HEK293T (cell line): ENCODE measurements around the gene FOXJ2.
A peak's percentile ranks its signal among the peaks of the same experiment; 100 is the strongest.

Experiments
- CTCF ChIA-PET: fragments of 350-600 bp; formaldehyde crosslinking; extraction: SDS; loops from one replicate; lab custom pipeline; 2021; ENCODE audit warnings: antibody characterized with exemption, inconsistent platforms; lab: Yijun Ruan, JAX
- POLR2A ChIA-PET: fragments of 350-600 bp; formaldehyde crosslinking; extraction: SDS; loops from one replicate; lab custom pipeline; 2020; ENCODE audit warnings: antibody characterized with exemption, inconsistent platforms; lab: Yijun Ruan, JAX
- DNase-seq: peaks from one replicate; pipeline ENCODE4 v3.0.0; 2012; ENCODE audit warnings: mixed read lengths; ENCODE audit errors: extremely low spot score
- ARNT ChIP-seq: fragments of 450-650 bp; IDR thresholded peaks from 2 replicates; pipeline ENCODE4 v1.6.1; 2017; ENCODE audit warnings: mild to moderate bottlenecking
- BHLHE40 ChIP-seq: fragments of 450-650 bp; IDR thresholded peaks from 2 replicates; pipeline ENCODE4 v1.6.1; 2016; ENCODE audit warnings: mild to moderate bottlenecking, moderate library complexity, borderline replicate concordance
- CTBP1 ChIP-seq: fragments of 450-650 bp; IDR thresholded peaks from 2 replicates; pipeline ENCODE4 v1.6.1; 2016; ENCODE audit warnings: borderline replicate concordance
- ELF4 ChIP-seq: fragments of 450-650 bp; IDR thresholded peaks from 2 replicates; pipeline ENCODE4 v1.6.1; 2017; ENCODE audit warnings: antibody characterized with exemption
- FOXA1 ChIP-seq: fragments of 450-650 bp; IDR thresholded peaks from 2 replicates; pipeline ENCODE4 v1.6.1; 2016; ENCODE audit warnings: mild to moderate bottlenecking
- FOXK2 ChIP-seq: fragments of 450-650 bp; IDR thresholded peaks from 2 replicates; pipeline ENCODE4 v1.6.1; 2016; ENCODE audit warnings: mild to moderate bottlenecking
- FOXM1 ChIP-seq: fragments of 450-650 bp; IDR thresholded peaks from 2 replicates; pipeline ENCODE4 v1.6.1; 2017; ENCODE audit warnings: mild to moderate bottlenecking, borderline replicate concordance
- HDGF ChIP-seq: fragments of 450-650 bp; IDR thresholded peaks from 2 replicates; pipeline ENCODE4 v1.6.1; 2017; ENCODE audit warnings: antibody characterized with exemption, borderline replicate concordance
- L3MBTL2 ChIP-seq: fragments of 450-650 bp; conservative IDR thresholded peaks from 2 replicates; pipeline ENCODE4 v1.6.1; 2016; ENCODE audit warnings: mild to moderate bottlenecking
- LEF1 ChIP-seq: fragments of 450-650 bp; IDR thresholded peaks from 2 replicates; pipeline ENCODE4 v1.6.1; 2017; ENCODE audit warnings: mild to moderate bottlenecking, borderline replicate concordance
- NFRKB ChIP-seq: fragments of 450-650 bp; IDR thresholded peaks from 2 replicates; pipeline ENCODE4 v1.6.1; 2016; ENCODE audit warnings: mild to moderate bottlenecking, moderate library complexity
- SP1 ChIP-seq: fragments of 450-650 bp; IDR thresholded peaks from 2 replicates; pipeline ENCODE4 v1.6.1; 2017
- SUZ12 ChIP-seq: fragments of 450-650 bp; IDR thresholded peaks from 2 replicates; pipeline ENCODE4 v1.6.1; 2016; ENCODE audit warnings: mild to moderate bottlenecking
- TARDBP ChIP-seq: fragments of 450-650 bp; IDR thresholded peaks from 2 replicates; pipeline ENCODE4 v1.6.1; 2016
- ZNF384 ChIP-seq: fragments of 450-650 bp; IDR thresholded peaks from 2 replicates; pipeline ENCODE4 v1.6.1; 2016
- TF ChIP-seq, protein P1 (sequence below): fragments of 450-650 bp; IDR thresholded peaks from 2 replicates; pipeline ENCODE4 v1.6.1; 2016

Gene FOXJ2

GRCh38 chr12:8035440-8036010 lies 3.0 kb downstream of the FOXJ2 start:
- TF ChIP-seq ZNF384: no peak
- no peak for TF ChIP-seq FOXK2
- no peak for TF ChIP-seq L3MBTL2
- no peak for TF ChIP-seq SP1
- TF ChIP-seq SUZ12: no peak
- TF ChIP-seq NFRKB: no peak
- ChIA-PET CTCF (interaction anchor here (2.0 kb wide), 1 partner anchor 11 kb away, joined by 6 read pairs; no protein-coding TSS in a partner anchor), POLR2A (no interaction called here)
- DNase-seq: no peak

GRCh38 chr12:8036346-8036745 lies 3.8 kb downstream of the FOXJ2 start:
- ChIA-PET POLR2A (interaction anchor here (1.0 to 1.5 kb wide), 2 partner anchors 9 to 42 kb away, joined by 5 to 6 read pairs; no protein-coding TSS in a partner anchor), CTCF (interaction anchor here (2.0 kb wide), 1 partner anchor 10 kb away, joined by 6 read pairs; no protein-coding TSS in a partner anchor)
- TF ChIP-seq LEF1 (no peak), CTBP1 (no peak), FOXM1 (no peak), BHLHE40 (no peak), ARNT (no peak), FOXK2 (no peak), TARDBP (no peak), NFRKB (no peak), ZNF384 (no peak), FOXA1 (no peak)
- TF ChIP-seq, protein P1, sequence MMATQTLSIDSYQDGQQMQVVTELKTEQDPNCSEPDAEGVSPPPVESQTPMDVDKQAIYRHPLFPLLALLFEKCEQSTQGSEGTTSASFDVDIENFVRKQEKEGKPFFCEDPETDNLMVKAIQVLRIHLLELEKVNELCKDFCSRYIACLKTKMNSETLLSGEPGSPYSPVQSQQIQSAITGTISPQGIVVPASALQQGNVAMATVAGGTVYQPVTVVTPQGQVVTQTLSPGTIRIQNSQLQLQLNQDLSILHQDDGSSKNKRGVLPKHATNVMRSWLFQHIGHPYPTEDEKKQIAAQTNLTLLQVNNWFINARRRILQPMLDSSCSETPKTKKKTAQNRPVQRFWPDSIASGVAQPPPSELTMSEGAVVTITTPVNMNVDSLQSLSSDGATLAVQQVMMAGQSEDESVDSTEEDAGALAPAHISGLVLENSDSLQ: no peak

DNA sequence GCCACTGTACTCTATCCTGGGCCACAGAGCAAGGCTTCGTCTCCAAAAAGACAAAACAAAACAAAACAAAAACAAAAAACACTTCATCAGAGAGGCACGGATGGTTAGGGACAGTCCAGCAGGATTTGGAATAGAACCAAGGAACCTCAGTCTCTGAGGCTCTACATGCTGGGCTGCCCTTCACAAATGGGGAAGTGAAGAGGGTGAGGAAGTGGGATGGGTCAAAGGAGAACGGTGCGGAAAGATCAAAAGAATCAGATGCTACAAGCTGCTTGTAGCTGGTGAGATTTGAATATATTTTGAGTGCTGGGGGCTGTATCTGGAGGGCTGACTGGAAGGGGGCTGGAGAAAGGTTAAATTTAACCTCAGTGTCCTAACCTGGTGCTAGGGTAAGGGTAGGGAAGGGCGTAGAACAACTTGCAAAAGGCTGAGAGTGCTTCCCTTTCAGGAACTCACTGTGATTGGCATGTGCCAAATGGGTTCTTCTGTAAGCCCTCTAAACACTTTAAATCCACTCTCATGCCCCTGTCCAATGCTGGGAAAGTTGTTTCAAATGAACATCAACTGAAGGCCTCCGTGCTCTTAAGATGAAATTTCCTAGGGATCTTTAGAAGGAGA lies 4.6 kb downstream of the FOXJ2 start:
- TF ChIP-seq ELF4 (no peak), FOXM1 (no peak), LEF1 (no peak), HDGF (no peak), SP1 (no peak), BHLHE40 (no peak), TARDBP (no peak), L3MBTL2 (no peak), SUZ12 (no peak), FOXK2 (no peak), FOXA1 (no peak), ARNT (no peak), NFRKB (no peak), CTBP1 (no peak), ZNF384 (no peak)
- TF ChIP-seq, protein P1: no peak
- ChIA-PET POLR2A (interaction anchor here (1.0 to 2.7 kb wide), 3 partner anchors 10 to 41 kb away, joined by 5 to 13 read pairs (median 6); no protein-coding TSS in a partner anchor), CTCF (interaction anchor here (1.1 to 2.0 kb wide), 2 partner anchors 9 to 104 kb away, joined by 4 to 6 read pairs; no protein-coding TSS in a partner anchor)
- DNase-seq: no peak

More at GRCh38 chr12:8036346-8036745, 3.8 kb downstream of the FOXJ2 start:
- DNase-seq: no peak

DNA sequence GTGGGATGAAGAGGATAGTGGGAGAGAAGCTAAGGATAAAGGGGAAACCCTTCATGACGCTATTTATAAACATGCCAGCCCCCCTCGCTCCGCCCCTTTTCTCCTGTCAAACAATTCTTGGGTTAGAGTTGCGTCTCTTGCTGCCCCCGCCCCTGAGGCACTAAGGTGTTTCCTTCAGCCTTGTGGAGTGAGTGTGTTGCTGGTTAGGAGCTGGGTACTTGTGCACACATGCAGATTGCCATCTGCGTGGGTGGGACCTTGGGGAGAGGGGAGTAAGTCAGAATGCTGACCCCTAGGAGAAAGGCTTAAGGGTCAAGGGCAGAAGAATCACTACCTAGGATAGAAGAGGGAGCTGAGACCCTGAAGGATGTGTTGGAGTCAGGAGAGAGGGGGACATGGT lies 5.4 kb downstream of the FOXJ2 start:
- TF ChIP-seq NFRKB (no peak), HDGF (no peak), ELF4 (no peak), ARNT (no peak), BHLHE40 (no peak), TARDBP (no peak), FOXK2 (no peak), CTBP1 (no peak), L3MBTL2 (no peak), ZNF384 (no peak), SP1 (no peak)
- TF ChIP-seq, protein P1: no peak
- ChIA-PET CTCF (interaction anchor here (0.5 to 1.7 kb wide), 5 partner anchors 10 to 193 kb away, joined by 3 to 11 read pairs (median 4); no protein-coding TSS in a partner anchor), POLR2A (interaction anchor here (1.3 to 2.7 kb wide), 2 partner anchors 10 to 11 kb away, joined by 3 to 13 read pairs; no protein-coding TSS in a partner anchor)
- no peak for DNase-seq

DNA sequence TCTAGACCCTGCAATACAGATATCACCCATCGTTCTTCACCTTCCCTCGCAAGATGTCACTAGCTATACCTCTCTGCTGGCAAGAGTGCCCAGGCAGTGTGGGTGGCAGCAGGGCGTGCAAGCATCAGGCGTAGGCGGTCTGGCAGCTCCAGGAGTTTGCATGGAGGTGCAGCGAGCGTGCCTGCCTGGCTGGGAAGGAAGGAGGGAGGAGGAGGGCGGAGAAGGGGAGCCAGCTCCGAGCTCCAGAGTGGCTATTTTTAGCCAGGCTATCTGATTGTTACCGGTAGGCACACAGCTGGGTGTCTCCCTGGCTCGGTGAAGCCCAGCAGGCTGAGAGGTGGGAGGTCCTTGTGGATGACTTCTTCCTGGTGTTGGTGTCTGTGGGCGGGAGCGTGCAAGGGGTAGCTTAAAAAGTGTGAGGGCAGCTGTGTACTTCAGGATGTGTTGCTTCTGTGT lies 6.2 kb downstream of the FOXJ2 start:
- ChIA-PET POLR2A (interaction anchor here (1.3 to 2.7 kb wide), 2 partner anchors 9 to 12 kb away, joined by 3 to 13 read pairs; no protein-coding TSS in a partner anchor), CTCF (interaction anchor here (1.1 to 1.7 kb wide), 4 partner anchors 11 to 192 kb away, joined by 3 to 11 read pairs (median 4); no protein-coding TSS in a partner anchor)
- TF ChIP-seq NFRKB (no peak), FOXA1 (no peak), CTBP1 (no peak), TARDBP (no peak), LEF1 (no peak), SUZ12 (no peak), SP1 (no peak), L3MBTL2 (no peak), BHLHE40 (no peak), ARNT (no peak), FOXM1 (no peak), ELF4 (no peak), FOXK2 (no peak)
- TF ChIP-seq, protein P1: no peak
- DNase-seq: peak; percentile 53
